Measurements from ENCODE around the gene TMEM9B.
"Not testable (repeated sequence)": the region's sequence is repeated elsewhere in the genome, so short reads cannot be mapped to it uniquely, and the experiment has no call there.

Gene TMEM9B

DNA sequence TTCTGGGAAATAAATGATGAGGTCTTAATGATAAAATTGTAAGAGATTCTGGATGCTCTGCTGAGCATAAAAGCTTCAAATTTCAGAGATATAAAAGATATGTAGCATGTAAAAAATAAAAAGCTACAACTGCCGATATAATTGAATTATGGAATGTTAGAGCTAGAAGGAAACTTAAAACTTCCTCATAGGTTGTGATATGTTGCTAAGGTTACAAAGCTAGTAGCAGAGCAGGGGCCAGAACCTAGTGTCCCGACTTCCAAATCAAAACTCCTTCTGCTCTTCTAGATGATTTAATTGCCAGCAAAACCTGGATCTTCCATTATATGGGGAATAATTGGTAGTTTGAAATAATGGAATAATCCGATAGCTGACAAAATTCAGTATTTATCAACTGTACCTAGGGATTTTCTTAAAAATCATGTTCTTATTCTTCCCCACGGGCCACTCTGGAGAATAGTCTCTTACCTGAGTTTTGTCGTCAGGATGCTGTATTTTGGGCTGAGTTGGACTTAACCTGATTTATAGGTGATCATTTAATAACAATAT is 21.6 kb downstream of the TMEM9B start, which contains the start of gene ASCL3:
ASCL3 (minus strand) TSS at position 499 of the 549 bp plus-strand sequence. CDS start 4,855 bp downstream, outside the sequence.
- H3K4me3 ChIP-seq (ENCODE audit: low read length in 2 of 2): no peak within 1 kb of the TSS
- peaks cover 4 to 6% of the 10 kb centered on the region in 2 donors for H3K36me3 ChIP-seq (ENCODE audit: control insufficient read depth in 2 of 2, insufficient read depth in 2 of 2, low read length in 2 of 2)
- H3K9me3 ChIP-seq (ENCODE audit: control insufficient read depth in 2 of 2, low read length in 2 of 2): no peaks in the 10 kb centered on the region
- no peaks in the 10 kb centered on the region for H3K27me3 ChIP-seq (ENCODE audit: control insufficient read depth in 1 of 2, insufficient read depth in 2 of 2, low read length in 2 of 2)
- no peak within 1 kb of the TSS for H3K27ac ChIP-seq (ENCODE audit: low read length)
- no peak within 1 kb of the TSS for H3K9ac ChIP-seq (ENCODE audit: low read length in 2 of 2)
- no peaks in the 10 kb centered on the region for H3K4me1 ChIP-seq (ENCODE audit: control insufficient read depth, insufficient read depth, low read length)

- H3K4me3 ChIP-seq (ENCODE audit: low read length in 2 of 2): no peak overlapping the region
- H3K4me1 ChIP-seq (ENCODE audit: control insufficient read depth, insufficient read depth, low read length): no peaks in the 10 kb centered on the region
- H3K9ac ChIP-seq (ENCODE audit: low read length in 2 of 2): no peak overlapping the region
- no peaks in the 10 kb centered on the region for H3K36me3 ChIP-seq (ENCODE audit: control insufficient read depth in 2 of 2, insufficient read depth in 2 of 2, low read length in 2 of 2)
- H3K9me3 ChIP-seq (ENCODE audit: control insufficient read depth in 2 of 2, low read length in 2 of 2): no peaks in the 10 kb centered on the region
- H3K27ac ChIP-seq (ENCODE audit: low read length): no peak overlapping the region
- no peaks in the 10 kb centered on the region for H3K27me3 ChIP-seq (ENCODE audit: control insufficient read depth in 1 of 2, insufficient read depth in 2 of 2, low read length in 2 of 2)
Measured at GRCh38 chr11:8941341-8942103, 22.7 kb downstream of the TMEM9B start.

DNA sequence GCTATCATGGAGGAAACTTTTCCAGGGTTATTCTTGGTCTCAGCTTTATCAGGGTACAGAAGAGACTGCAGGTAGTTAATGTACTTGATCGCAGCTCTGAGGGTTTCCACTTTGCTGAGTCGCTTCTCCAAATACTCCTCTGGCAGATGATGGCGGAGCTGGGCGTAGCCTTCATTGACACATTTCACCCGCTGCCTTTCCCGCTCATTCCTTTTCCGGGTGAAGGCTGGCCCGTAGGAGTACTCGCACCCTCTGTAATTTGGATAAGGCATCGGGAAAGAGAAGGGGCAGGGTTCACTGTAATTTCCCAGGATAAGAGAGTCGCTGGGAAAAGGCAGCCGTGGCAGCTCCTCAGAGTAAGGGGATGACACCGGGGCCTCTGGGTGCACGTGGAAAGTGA is 26.6 kb downstream of the TMEM9B start:
- Histone ChIP-seq H3K4me1 (ENCODE audit: control insufficient read depth, insufficient read depth, low read length) (no peaks in the 10 kb centered on the region), H3K9ac (ENCODE audit: low read length in 2 of 2) (no peak overlapping the region), H3K4me3 (ENCODE audit: low read length in 2 of 2) (no peak overlapping the region), H3K27me3 (ENCODE audit: control insufficient read depth in 1 of 2, insufficient read depth in 2 of 2, low read length in 2 of 2) (no peaks in the 10 kb centered on the region), H3K27ac (ENCODE audit: low read length) (no peak overlapping the region), H3K9me3 (ENCODE audit: control insufficient read depth in 2 of 2, low read length in 2 of 2) (no peaks in the 10 kb centered on the region), H3K36me3 (ENCODE audit: control insufficient read depth in 2 of 2, insufficient read depth in 2 of 2, low read length in 2 of 2) (no peaks in the 10 kb centered on the region)

DNA sequence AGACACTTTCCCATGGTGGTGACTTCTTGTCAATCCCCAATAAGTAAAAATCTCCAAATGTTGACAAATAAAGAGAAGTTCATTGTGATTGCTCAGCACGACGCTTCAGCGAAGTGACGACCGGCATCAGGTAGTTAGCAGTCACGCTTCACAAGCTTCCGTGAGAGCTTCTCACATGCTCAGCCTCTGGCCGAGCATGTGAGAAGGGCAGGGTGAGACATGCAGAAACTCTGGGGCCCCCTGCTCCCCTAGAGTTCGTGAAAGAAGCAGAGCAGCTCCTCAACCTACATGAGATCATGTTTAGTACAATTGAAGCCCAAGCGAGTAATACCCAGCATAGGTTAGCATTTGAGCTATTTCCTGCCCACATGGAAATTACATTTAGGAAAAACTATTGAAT is 27.1 kb downstream of the TMEM9B start:
- H3K27ac ChIP-seq (ENCODE audit: low read length): no peak overlapping the region
- no peak overlapping the region for H3K9ac ChIP-seq (ENCODE audit: low read length in 2 of 2)
- H3K27me3 ChIP-seq (ENCODE audit: control insufficient read depth in 1 of 2, insufficient read depth in 2 of 2, low read length in 2 of 2): no peaks in the 10 kb centered on the region
- no peaks in the 10 kb centered on the region for H3K9me3 ChIP-seq (ENCODE audit: control insufficient read depth in 2 of 2, low read length in 2 of 2)
- H3K4me1 ChIP-seq (ENCODE audit: control insufficient read depth, insufficient read depth, low read length): no peaks in the 10 kb centered on the region
- no peak overlapping the region for H3K4me3 ChIP-seq (ENCODE audit: low read length in 2 of 2)
- no peaks in the 10 kb centered on the region for H3K36me3 ChIP-seq (ENCODE audit: control insufficient read depth in 2 of 2, insufficient read depth in 2 of 2, low read length in 2 of 2)

GRCh38 chr11:8935789-8936188 is 28.5 kb downstream of the TMEM9B start:
- H3K27ac ChIP-seq (ENCODE audit: low read length); H3K36me3 ChIP-seq (ENCODE audit: control insufficient read depth in 2 of 2, insufficient read depth in 2 of 2, low read length in 2 of 2); H3K4me3 ChIP-seq (ENCODE audit: low read length in 2 of 2); H3K27me3 ChIP-seq (ENCODE audit: control insufficient read depth in 1 of 2, insufficient read depth in 2 of 2, low read length in 2 of 2); H3K9me3 ChIP-seq (ENCODE audit: control insufficient read depth in 2 of 2, low read length in 2 of 2); H3K4me1 ChIP-seq (ENCODE audit: control insufficient read depth, insufficient read depth, low read length); H3K9ac ChIP-seq (ENCODE audit: low read length in 2 of 2): not testable (repeated sequence)

DNA sequence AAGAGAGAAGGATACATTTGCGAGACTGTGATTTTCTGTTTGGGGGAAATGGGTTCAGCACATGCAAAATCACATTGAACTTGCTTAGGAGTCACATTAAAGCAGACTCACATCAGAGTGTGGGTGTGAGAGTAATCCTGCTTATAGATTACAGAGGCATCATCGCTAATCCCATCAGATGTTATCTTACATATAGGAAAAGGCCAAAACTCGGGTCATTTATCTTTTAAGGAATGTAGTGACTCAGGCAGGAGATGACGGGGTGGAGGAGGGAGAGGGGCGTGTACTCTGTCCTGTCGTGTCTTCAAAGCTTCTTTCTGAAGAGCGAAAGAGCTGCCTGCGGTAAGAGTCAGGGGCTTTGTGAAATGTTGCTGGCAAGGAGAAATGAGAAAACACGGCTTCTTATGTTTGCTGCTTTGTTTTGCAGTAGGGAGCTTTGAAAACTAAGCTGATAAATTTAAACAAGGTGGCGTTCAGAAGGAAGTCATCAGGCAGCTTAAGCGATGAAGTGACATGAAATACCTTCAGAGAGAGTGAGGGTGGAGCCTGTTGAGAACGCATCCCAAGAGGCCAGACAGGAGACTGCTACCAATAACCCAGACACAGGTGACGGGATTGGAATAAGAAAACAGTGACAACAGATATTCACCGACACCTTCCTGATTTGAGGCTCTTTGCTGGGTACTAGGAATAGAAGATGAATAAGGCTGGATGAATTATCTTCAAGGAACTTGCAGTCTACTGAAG is 29.3 kb downstream of the TMEM9B start:
- Histone ChIP-seq H3K9ac (ENCODE audit: low read length in 2 of 2) (no peak overlapping the region), H3K4me1 (ENCODE audit: control insufficient read depth, insufficient read depth, low read length) (no peaks in the 10 kb centered on the region), H3K9me3 (ENCODE audit: control insufficient read depth in 2 of 2, low read length in 2 of 2) (no peaks in the 10 kb centered on the region), H3K36me3 (ENCODE audit: control insufficient read depth in 2 of 2, insufficient read depth in 2 of 2, low read length in 2 of 2) (no peaks in the 10 kb centered on the region), H3K27ac (ENCODE audit: low read length) (no peak overlapping the region), H3K4me3 (ENCODE audit: low read length in 2 of 2) (no peak overlapping the region), H3K27me3 (ENCODE audit: control insufficient read depth in 1 of 2, insufficient read depth in 2 of 2, low read length in 2 of 2) (no peaks in the 10 kb centered on the region)

- no peak overlapping the region for H3K9ac ChIP-seq (ENCODE audit: low read length in 2 of 2)
Measured at GRCh38 chr11:8933931-8934330, 30.3 kb downstream of the TMEM9B start.

GRCh38 chr11:8932564-8933180 is 31.6 kb downstream of the TMEM9B start, which contains the start of gene C11orf16:
Gene C11orf16, minus strand, starts transcription at chr11:8932947. Its CDS starts 639 bp downstream, at chr11:8932308.
- Histone ChIP-seq H3K9ac (ENCODE audit: low read length in 2 of 2) (no peak within 1 kb of the TSS), H3K27me3 (ENCODE audit: control insufficient read depth in 1 of 2, insufficient read depth in 2 of 2, low read length in 2 of 2) (no peaks in the 10 kb centered on the region), H3K36me3 (ENCODE audit: control insufficient read depth in 2 of 2, insufficient read depth in 2 of 2, low read length in 2 of 2) (no peaks in the 10 kb centered on the region), H3K4me1 (ENCODE audit: control insufficient read depth, insufficient read depth, low read length) (no peaks in the 10 kb centered on the region), H3K4me3 (ENCODE audit: low read length in 2 of 2) (no peak within 1 kb of the TSS), H3K27ac (ENCODE audit: low read length) (no peak within 1 kb of the TSS), H3K9me3 (ENCODE audit: control insufficient read depth in 2 of 2, low read length in 2 of 2) (no peaks in the 10 kb centered on the region)

More at GRCh38 chr11:8933931-8934330, 30.3 kb downstream of the TMEM9B start:
- no peaks in the 10 kb centered on the region for H3K36me3 ChIP-seq (ENCODE audit: control insufficient read depth in 2 of 2, insufficient read depth in 2 of 2, low read length in 2 of 2)
- H3K27ac ChIP-seq (ENCODE audit: low read length): no peak overlapping the region
- H3K27me3 ChIP-seq (ENCODE audit: control insufficient read depth in 1 of 2, insufficient read depth in 2 of 2, low read length in 2 of 2): no peaks in the 10 kb centered on the region
- H3K9me3 ChIP-seq (ENCODE audit: control insufficient read depth in 2 of 2, low read length in 2 of 2): no peaks in the 10 kb centered on the region
- no peaks in the 10 kb centered on the region for H3K4me1 ChIP-seq (ENCODE audit: control insufficient read depth, insufficient read depth, low read length)
- no peak overlapping the region for H3K4me3 ChIP-seq (ENCODE audit: low read length in 2 of 2)

DNA sequence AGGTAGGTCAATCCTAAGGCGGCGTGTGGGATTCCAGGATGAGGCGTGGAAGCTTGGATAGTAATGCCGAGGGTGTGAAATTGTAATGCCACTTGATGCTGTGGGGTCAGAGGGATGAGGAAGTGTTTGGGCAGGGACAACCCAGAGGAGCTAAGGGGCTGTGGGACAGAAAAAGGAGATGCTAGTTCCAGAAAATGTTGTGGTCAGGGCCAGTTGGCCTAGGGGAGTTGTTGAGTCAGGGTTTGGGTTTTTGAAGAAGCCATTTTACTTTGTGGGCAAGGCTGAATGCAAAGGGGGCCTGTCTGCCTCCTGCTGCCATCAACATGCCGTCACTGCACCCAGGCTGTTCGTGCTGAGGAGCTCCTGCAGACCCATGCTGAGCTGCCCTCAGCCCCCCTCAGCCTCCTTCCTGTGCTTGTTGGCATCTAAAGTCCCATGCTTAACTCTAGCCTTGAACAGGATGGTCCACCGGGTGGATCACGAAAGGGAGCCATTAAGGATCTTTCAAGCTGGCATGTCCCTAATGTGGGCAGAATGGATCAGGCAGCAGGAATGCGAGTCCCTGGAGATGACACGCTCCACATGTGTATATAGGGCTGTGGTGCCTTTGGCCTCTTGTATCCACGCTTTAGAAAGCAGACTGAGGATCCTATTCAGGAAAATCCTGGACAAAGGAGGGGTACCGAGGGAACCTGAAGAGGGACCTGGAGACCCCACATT is 33.6 kb downstream of the TMEM9B start:
- no peak overlapping the region for H3K27ac ChIP-seq (ENCODE audit: low read length)
- H3K4me1 ChIP-seq (ENCODE audit: control insufficient read depth, insufficient read depth, low read length): no peaks in the 10 kb centered on the region
- H3K9me3 ChIP-seq (ENCODE audit: control insufficient read depth in 2 of 2, low read length in 2 of 2): no peaks in the 10 kb centered on the region
- no peaks in the 10 kb centered on the region for H3K27me3 ChIP-seq (ENCODE audit: control insufficient read depth in 1 of 2, insufficient read depth in 2 of 2, low read length in 2 of 2)
- H3K4me3 ChIP-seq (ENCODE audit: low read length in 2 of 2): no peak overlapping the region
- H3K36me3 ChIP-seq (ENCODE audit: control insufficient read depth in 2 of 2, insufficient read depth in 2 of 2, low read length in 2 of 2): no peaks in the 10 kb centered on the region
- no peak overlapping the region for H3K9ac ChIP-seq (ENCODE audit: low read length in 2 of 2)

GRCh38 chr11:8928981-8929615 is 35.1 kb downstream of the TMEM9B start:
- H3K4me1 ChIP-seq (ENCODE audit: control insufficient read depth, insufficient read depth, low read length): no peaks in the 10 kb centered on the region
- peaks cover 5 to 7% of the 10 kb centered on the region in 2 donors for H3K36me3 ChIP-seq (ENCODE audit: control insufficient read depth in 2 of 2, insufficient read depth in 2 of 2, low read length in 2 of 2)
- H3K27ac ChIP-seq (ENCODE audit: low read length): no peak overlapping the region
- H3K4me3 ChIP-seq (ENCODE audit: low read length in 2 of 2): no peak overlapping the region
- H3K27me3 ChIP-seq (ENCODE audit: control insufficient read depth in 1 of 2, insufficient read depth in 2 of 2, low read length in 2 of 2): no peaks in the 10 kb centered on the region
- H3K9ac ChIP-seq (ENCODE audit: low read length in 2 of 2): no peak overlapping the region
- no peaks in the 10 kb centered on the region for H3K9me3 ChIP-seq (ENCODE audit: control insufficient read depth in 2 of 2, low read length in 2 of 2)

Data from stomach smooth muscle (tissue), 2 donors.